GM10847 (cell line): ENCODE measurements around the gene KRTAP20-4.

ENCODE experiments used
- POLR2A ChIP-seq: IDR thresholded peaks from 2 replicates; pipeline ENCODE4 v1.6.1; 2011; ENCODE audit not compliant: insufficient read length; ENCODE audit errors: extremely low read depth

The KRTAP20-4 gene

GRCh38 chr21:30625449-30626165 is 5.2 kb downstream of the KRTAP20-4 start:
- TF ChIP-seq POLR2A: no peak

- no peak for TF ChIP-seq POLR2A
Measured at GRCh38 chr21:30628109-30628508, 7.7 kb downstream of the KRTAP20-4 start.

DNA sequence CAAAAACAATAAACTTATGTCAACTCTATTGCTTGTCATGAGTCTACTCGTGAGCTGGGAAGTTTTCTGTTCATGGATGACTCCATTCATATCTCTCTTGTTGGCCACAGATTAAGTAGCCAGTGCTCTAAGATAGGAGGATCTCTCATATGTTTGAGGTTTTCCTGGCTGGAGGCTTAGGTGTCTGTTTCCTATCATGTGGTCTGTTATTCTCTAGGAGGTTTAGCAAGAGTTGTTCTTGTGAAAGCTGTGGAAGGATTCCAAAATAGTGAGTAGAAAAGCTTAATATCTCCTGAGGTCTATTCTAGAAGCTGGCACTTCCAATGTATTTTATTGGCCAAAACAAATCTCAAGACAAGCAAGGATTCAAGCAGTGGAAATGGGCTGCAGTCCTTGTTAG is 8.8 kb downstream of the KRTAP20-4 start:
- TF ChIP-seq POLR2A: no peak

GRCh38 chr21:30634906-30635305 is 14.5 kb downstream of the KRTAP20-4 start, which contains the start of gene KRTAP20-2:
Gene KRTAP20-2, plus strand, starts transcription at chr21:30635206. Its CDS starts 58 bp downstream, at chr21:30635264.
- TF ChIP-seq POLR2A: no peak

- TF ChIP-seq POLR2A: no peak
Measured at GRCh38 chr21:30638686-30639085, 18.3 kb downstream of the KRTAP20-4 start.

DNA sequence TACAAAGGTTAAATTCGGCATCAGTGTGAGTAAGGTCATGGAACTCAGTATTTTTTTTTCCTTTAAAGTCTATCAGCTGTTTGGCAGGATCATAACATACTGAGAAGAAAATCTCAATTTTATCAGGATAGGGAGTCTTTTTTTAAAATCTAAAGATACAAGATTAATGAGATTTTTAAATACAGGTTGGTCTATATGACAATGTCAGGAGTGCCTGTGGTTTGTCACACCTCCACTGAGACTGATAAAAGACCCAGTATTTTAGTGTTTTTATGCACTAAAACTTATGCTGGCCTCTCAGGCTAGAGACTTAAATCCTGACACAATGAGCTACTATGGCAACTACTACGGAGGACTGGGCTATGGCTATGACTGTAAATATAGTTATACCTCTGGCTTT is 22.1 kb downstream of the KRTAP20-4 start, which contains the start of gene KRTAP20-3:
Gene KRTAP20-3 (plus strand): TSS at position 301 of the 400 bp plus-strand sequence.
- TF ChIP-seq POLR2A: no peak

DNA sequence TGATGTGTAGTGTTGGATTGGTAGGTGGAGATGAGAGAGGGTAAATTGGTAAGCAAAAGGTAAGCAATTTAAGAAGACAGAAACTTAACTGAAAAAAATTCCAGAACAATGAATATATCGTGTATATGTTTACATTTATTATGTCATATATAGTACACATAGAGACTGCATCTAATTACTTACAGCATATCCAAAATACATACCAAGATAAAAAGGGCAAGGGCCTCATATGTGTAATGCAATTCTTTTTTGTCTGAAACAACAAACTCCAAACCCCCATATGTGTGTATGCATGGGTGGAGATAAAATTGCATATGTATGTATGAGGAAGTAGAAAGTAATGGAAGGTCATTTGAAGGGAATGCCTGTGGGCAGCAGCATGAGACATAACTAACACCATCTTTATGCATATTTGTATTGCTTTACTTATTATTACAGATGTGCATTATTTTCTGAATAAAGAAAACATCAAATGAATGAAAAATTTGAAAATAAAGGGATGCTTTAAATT is 26.5 kb downstream of the KRTAP20-4 start:
- no peak for TF ChIP-seq POLR2A

GRCh38 chr21:30652891-30653290 is 32.5 kb downstream of the KRTAP20-4 start:
- no peak for TF ChIP-seq POLR2A

- TF ChIP-seq POLR2A: no peak
Measured at GRCh38 chr21:30668776-30669175, 48.3 kb downstream of the KRTAP20-4 start.
